ENCODE results near the gene MRPS23. TPM values are rescaled to one million over a fixed set of nuclear protein-coding genes. Genes with fewer than 3 reads are reported as not detected.

Gene MRPS23
- total and polyA plus RNA-seq, 2 of the 13 experiments (the other 11 are each of a cell fraction or from before 2014, with no cell fraction given), result 63.2 to 181 TPM

- TF ChIP-seq NRL (CRISPR knock-in tag; IDR thresholded peaks at IDR 0.05; ENCODE audit: borderline replicate concordance) (no peak), ZNF740 (CRISPR knock-in tag; IDR thresholded peaks at IDR 0.05) (no peak), NFRKB (IDR thresholded peaks at IDR 0.05) (no peak), ZNF790 (CRISPR knock-in tag; IDR thresholded peaks at IDR 0.05; ENCODE audit: borderline replicate concordance) (no peak), ZNF614 (CRISPR knock-in tag; IDR thresholded peaks at IDR 0.05; ENCODE audit: borderline replicate concordance) (0 out of 2 replicates have a peak, but pooled peaks have one; percentile 43), U2AF2 (IDR thresholded peaks at IDR 0.05; ENCODE audit: low read depth, low read length) (no peak), RNF2 (conservative IDR thresholded peaks at IDR 0.05; ENCODE audit: low read depth) (no peak), SAFB2 (CRISPR knock-in tag; IDR thresholded peaks at IDR 0.05; ENCODE audit: borderline replicate concordance, low read depth) (no peak; the same call in 1 of the 2 replicates), SRSF9 (IDR thresholded peaks at IDR 0.05; ENCODE audit: borderline replicate concordance, insufficient read depth, low read depth, low read length, poor library complexity, severe bottlenecking) (no peak), YEATS2 (CRISPR knock-in tag; IDR thresholded peaks at IDR 0.05; ENCODE audit: borderline replicate concordance) (no peak), HDAC6 (IDR thresholded peaks at IDR 0.05; ENCODE audit: low read depth, low read length) (no peak), ZBTB1 (CRISPR knock-in tag; IDR thresholded peaks at IDR 0.05; ENCODE audit: borderline replicate concordance) (no peak), HMGA1 (CRISPR knock-in tag; conservative IDR thresholded peaks at IDR 0.05) (no peak), CENPT (CRISPR knock-in tag; IDR thresholded peaks at IDR 0.05; ENCODE audit: low read depth) (no peak), MIER3 (CRISPR knock-in tag; IDR thresholded peaks at IDR 0.05; ENCODE audit: borderline replicate concordance) (peak; percentile 79; the same call in 1 of the 2 replicates)
- TF ChIP-seq, protein P1, sequence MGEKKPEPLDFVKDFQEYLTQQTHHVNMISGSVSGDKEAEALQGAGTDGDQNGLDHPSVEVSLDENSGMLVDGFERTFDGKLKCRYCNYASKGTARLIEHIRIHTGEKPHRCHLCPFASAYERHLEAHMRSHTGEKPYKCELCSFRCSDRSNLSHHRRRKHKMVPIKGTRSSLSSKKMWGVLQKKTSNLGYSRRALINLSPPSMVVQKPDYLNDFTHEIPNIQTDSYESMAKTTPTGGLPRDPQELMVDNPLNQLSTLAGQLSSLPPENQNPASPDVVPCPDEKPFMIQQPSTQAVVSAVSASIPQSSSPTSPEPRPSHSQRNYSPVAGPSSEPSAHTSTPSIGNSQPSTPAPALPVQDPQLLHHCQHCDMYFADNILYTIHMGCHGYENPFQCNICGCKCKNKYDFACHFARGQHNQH (CRISPR knock-in tag; IDR thresholded peaks at IDR 0.05), result peak; percentile 83
- TF ChIP-seq, protein P2, sequence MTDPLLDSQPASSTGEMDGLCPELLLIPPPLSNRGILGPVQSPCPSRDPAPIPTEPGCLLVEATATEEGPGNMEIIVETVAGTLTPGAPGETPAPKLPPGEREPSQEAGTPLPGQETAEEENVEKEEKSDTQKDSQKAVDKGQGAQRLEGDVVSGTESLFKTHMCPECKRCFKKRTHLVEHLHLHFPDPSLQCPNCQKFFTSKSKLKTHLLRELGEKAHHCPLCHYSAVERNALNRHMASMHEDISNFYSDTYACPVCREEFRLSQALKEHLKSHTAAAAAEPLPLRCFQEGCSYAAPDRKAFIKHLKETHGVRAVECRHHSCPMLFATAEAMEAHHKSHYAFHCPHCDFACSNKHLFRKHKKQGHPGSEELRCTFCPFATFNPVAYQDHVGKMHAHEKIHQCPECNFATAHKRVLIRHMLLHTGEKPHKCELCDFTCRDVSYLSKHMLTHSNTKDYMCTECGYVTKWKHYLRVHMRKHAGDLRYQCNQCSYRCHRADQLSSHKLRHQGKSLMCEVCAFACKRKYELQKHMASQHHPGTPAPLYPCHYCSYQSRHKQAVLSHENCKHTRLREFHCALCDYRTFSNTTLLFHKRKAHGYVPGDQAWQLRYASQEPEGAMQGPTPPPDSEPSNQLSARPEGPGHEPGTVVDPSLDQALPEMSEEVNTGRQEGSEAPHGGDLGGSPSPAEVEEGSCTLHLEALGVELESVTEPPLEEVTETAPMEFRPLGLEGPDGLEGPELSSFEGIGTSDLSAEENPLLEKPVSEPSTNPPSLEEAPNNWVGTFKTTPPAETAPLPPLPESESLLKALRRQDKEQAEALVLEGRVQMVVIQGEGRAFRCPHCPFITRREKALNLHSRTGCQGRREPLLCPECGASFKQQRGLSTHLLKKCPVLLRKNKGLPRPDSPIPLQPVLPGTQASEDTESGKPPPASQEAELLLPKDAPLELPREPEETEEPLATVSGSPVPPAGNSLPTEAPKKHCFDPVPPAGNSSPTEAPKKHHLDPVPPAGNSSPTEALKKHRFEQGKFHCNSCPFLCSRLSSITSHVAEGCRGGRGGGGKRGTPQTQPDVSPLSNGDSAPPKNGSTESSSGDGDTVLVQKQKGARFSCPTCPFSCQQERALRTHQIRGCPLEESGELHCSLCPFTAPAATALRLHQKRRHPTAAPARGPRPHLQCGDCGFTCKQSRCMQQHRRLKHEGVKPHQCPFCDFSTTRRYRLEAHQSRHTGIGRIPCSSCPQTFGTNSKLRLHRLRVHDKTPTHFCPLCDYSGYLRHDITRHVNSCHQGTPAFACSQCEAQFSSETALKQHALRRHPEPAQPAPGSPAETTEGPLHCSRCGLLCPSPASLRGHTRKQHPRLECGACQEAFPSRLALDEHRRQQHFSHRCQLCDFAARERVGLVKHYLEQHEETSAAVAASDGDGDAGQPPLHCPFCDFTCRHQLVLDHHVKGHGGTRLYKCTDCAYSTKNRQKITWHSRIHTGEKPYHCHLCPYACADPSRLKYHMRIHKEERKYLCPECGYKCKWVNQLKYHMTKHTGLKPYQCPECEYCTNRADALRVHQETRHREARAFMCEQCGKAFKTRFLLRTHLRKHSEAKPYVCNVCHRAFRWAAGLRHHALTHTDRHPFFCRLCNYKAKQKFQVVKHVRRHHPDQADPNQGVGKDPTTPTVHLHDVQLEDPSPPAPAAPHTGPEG (CRISPR knock-in tag; IDR thresholded peaks at IDR 0.05), result 0 out of 2 replicates have a peak, but pooled peaks have one; percentile 58
- TF ChIP-seq, protein P3, sequence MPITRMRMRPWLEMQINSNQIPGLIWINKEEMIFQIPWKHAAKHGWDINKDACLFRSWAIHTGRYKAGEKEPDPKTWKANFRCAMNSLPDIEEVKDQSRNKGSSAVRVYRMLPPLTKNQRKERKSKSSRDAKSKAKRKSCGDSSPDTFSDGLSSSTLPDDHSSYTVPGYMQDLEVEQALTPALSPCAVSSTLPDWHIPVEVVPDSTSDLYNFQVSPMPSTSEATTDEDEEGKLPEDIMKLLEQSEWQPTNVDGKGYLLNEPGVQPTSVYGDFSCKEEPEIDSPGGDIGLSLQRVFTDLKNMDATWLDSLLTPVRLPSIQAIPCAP (CRISPR knock-in tag; IDR thresholded peaks at IDR 0.05; ENCODE audit: low read depth), result no peak
- TF ChIP-seq, protein P4, sequence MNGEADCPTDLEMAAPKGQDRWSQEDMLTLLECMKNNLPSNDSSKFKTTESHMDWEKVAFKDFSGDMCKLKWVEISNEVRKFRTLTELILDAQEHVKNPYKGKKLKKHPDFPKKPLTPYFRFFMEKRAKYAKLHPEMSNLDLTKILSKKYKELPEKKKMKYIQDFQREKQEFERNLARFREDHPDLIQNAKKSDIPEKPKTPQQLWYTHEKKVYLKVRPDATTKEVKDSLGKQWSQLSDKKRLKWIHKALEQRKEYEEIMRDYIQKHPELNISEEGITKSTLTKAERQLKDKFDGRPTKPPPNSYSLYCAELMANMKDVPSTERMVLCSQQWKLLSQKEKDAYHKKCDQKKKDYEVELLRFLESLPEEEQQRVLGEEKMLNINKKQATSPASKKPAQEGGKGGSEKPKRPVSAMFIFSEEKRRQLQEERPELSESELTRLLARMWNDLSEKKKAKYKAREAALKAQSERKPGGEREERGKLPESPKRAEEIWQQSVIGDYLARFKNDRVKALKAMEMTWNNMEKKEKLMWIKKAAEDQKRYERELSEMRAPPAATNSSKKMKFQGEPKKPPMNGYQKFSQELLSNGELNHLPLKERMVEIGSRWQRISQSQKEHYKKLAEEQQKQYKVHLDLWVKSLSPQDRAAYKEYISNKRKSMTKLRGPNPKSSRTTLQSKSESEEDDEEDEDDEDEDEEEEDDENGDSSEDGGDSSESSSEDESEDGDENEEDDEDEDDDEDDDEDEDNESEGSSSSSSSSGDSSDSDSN (CRISPR knock-in tag; IDR thresholded peaks at IDR 0.05), result peak; percentile 72
These were observed 5.7 kb upstream of the MRPS23 start (continued) for GRCh38 chr17:57855391-57856035.

Measured in HepG2 (cell line).